Breast epithelium (tissue), 3 donors: Measurements from ENCODE around the gene SLC7A9.

Experiments
- POLR2A ChIP-seq: fragments of 450-650 bp; IDR thresholded peaks from one replicate; pipeline ENCODE4 v1.6.1; 2016; ENCODE audit warnings: antibody characterized with exemption, mild to moderate bottlenecking, moderate library complexity
- POLR2AphosphoS5 ChIP-seq, 3 donors: sonication (generic); formaldehyde crosslinking; IDR thresholded peaks; one replicate each; pipeline ENCODE4 v1.6.1; 2017; ENCODE audit warnings: antibody characterized with exemption in 3 of 3
- TF ChIP-seq, protein P1 (sequence below), 3 donors: fragments of 450-650 bp; IDR thresholded peaks; one replicate each; pipeline ENCODE4 v1.5.1; 2016 to 2017; ENCODE audit warnings: antibody characterized with exemption in 3 of 3, mild to moderate bottlenecking in 3 of 3, moderate library complexity in 3 of 3

DNA sequence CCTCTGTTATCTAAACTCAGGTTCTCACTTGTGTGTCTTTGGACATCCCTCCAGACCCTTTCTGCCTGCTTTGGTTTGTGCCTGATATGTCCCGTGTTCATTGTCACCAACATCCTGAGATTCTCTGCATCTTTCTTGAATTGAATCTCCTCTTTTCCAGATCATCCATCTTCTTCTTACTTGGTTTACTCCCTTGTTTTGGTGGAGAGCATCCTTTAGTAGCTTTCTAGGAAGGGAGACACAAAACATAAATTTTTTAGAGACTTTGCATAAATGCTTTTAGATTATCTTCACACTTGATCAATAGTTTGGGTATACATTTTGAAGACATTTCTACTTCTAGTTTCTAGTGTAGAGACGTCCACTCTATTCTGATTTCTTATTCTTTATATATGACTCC lies 88.3 kb downstream of the SLC7A9 start:
- TF ChIP-seq, protein P1, sequence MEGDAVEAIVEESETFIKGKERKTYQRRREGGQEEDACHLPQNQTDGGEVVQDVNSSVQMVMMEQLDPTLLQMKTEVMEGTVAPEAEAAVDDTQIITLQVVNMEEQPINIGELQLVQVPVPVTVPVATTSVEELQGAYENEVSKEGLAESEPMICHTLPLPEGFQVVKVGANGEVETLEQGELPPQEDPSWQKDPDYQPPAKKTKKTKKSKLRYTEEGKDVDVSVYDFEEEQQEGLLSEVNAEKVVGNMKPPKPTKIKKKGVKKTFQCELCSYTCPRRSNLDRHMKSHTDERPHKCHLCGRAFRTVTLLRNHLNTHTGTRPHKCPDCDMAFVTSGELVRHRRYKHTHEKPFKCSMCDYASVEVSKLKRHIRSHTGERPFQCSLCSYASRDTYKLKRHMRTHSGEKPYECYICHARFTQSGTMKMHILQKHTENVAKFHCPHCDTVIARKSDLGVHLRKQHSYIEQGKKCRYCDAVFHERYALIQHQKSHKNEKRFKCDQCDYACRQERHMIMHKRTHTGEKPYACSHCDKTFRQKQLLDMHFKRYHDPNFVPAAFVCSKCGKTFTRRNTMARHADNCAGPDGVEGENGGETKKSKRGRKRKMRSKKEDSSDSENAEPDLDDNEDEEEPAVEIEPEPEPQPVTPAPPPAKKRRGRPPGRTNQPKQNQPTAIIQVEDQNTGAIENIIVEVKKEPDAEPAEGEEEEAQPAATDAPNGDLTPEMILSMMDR (IDR thresholded peaks at IDR 0.05): no peak
- TF ChIP-seq POLR2AphosphoS5 (IDR thresholded peaks at IDR 0.05) (no peak), POLR2A (no peak)
